Measurements from ENCODE around the gene TMEM8B. TPM values are rescaled to one million over a fixed set of nuclear protein-coding genes. Genes with fewer than 3 reads are reported as not detected.

Gene TMEM8B
- total RNA-seq, 1 experiment from 2014 or later = 9.3 TPM

DNA sequence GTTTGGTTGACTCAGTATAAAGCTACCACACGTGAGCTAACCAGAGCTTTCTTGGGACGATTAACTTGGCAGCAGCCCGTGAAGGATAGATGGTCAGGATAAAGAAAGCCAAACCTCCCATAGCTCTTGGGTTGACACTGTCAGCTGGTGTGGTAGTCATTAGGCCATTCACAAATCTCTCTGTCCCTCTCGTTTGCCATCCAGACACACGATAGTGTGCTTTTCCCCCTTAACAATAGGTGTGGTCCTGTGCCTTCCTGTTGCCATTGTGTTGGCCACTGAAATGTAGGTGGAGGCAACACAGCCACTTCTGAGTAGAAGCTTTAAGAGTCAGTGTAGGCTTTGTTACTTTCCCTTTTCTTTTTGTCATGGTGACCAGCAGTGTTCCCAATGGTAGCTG lies 29.4 kb downstream of the TMEM8B start:
- Histone ChIP-seq H4K91ac (ENCODE audit: insufficient read length, low read depth, low read length) (no peak overlapping the region), H3K79me2 (ENCODE audit: insufficient read depth, low read length) (no peaks in the 10 kb centered on the region), H4K8ac (replicated peaks; ENCODE audit: insufficient read length, low read depth, low read length) (no peak overlapping the region), H3K9me3 (ENCODE audit: control insufficient read depth, low read depth, low read length) (no peaks in the 10 kb centered on the region), H3K56ac (ENCODE audit: insufficient read length, low read depth, low read length) (no peak overlapping the region), H3K4me1 (ENCODE audit: insufficient read depth, low read length) (no peaks in the 10 kb centered on the region), H2AK5ac (ENCODE audit: insufficient read length, low read length) (no peak overlapping the region), H3K4ac (ENCODE audit: low read depth, low read length) (no peak overlapping the region), H4K5ac (ENCODE audit: insufficient read length, low read depth, low read length) (no peak overlapping the region), H3K27ac (ENCODE audit: insufficient read length, low read depth, low read length) (no peak overlapping the region), H3T11ph (ENCODE audit: low read length) (no peak overlapping the region), H3K23ac (ENCODE audit: insufficient read length, low read depth, low read length) (no peak overlapping the region), H2AFZ (ENCODE audit: low read length) (no peak overlapping the region), H2BK20ac (ENCODE audit: low read depth, low read length, poor library complexity, severe bottlenecking) (no peak overlapping the region), H3K4me2 (ENCODE audit: insufficient read depth, insufficient read length, low read length) (no peak overlapping the region), H3K23me2 (ENCODE audit: insufficient read length, low read depth, low read length, poor library complexity, severe bottlenecking) (no peaks in the 10 kb centered on the region), H3K9ac (ENCODE audit: extremely low read depth, insufficient read length, low read length) (no peak overlapping the region), H4K20me1 (ENCODE audit: control insufficient read depth, insufficient read depth, insufficient read length) (no peaks in the 10 kb centered on the region), H2BK120ac (ENCODE audit: low read depth, low read length, poor library complexity, severe bottlenecking) (no peak overlapping the region), H2BK12ac (ENCODE audit: insufficient read length, low read depth, low read length) (no peak overlapping the region), H3K18ac (ENCODE audit: insufficient read length, low read depth, low read length) (no peak overlapping the region), H3K14ac (ENCODE audit: insufficient read depth, low read length) (no peak overlapping the region), H2BK15ac (ENCODE audit: low read depth, low read length) (no peak overlapping the region), H3K27me3 (ENCODE audit: insufficient read depth, low read length) (no peaks in the 10 kb centered on the region), H2BK5ac (ENCODE audit: insufficient read length, low read length) (no peak overlapping the region), H3K79me1 (ENCODE audit: insufficient read depth, low read depth, low read length, poor library complexity, severe bottlenecking) (no peaks in the 10 kb centered on the region)
- peaks cover 6% of the 10 kb centered on the region in 2 experiments for H3K4me1 Mint-ChIP-seq
- no peaks in the 10 kb centered on the region for H3K9me3 Mint-ChIP-seq
- H3K27ac Mint-ChIP-seq = no peak overlapping the region
- H3K36me3 Mint-ChIP-seq (ENCODE audit: insufficient read depth in 1 of 3, low read depth in 3 of 3) = no peaks in the 10 kb centered on the region
- no peak for DNase-seq
- peaks cover 42% of the 10 kb centered on the region for H3K27me3 Mint-ChIP-seq (ENCODE audit: low read depth)
- WGBS (ENCODE audit: extremely low coverage, insufficient read length, low lambda C conversion rate) = no CpG with 5 or more reads among the region's 5 CpGs
- TF ChIP-seq, protein P1, sequence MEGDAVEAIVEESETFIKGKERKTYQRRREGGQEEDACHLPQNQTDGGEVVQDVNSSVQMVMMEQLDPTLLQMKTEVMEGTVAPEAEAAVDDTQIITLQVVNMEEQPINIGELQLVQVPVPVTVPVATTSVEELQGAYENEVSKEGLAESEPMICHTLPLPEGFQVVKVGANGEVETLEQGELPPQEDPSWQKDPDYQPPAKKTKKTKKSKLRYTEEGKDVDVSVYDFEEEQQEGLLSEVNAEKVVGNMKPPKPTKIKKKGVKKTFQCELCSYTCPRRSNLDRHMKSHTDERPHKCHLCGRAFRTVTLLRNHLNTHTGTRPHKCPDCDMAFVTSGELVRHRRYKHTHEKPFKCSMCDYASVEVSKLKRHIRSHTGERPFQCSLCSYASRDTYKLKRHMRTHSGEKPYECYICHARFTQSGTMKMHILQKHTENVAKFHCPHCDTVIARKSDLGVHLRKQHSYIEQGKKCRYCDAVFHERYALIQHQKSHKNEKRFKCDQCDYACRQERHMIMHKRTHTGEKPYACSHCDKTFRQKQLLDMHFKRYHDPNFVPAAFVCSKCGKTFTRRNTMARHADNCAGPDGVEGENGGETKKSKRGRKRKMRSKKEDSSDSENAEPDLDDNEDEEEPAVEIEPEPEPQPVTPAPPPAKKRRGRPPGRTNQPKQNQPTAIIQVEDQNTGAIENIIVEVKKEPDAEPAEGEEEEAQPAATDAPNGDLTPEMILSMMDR (conservative IDR thresholded peaks at IDR 0.05) = no peak
- no peak overlapping the region for H3K4me3 Mint-ChIP-seq
